GM03348 (cell line): ENCODE measurements around the gene EPHB3.

ENCODE experiments used
- DNase-seq: peaks from one replicate; pipeline ENCODE4 v3.0.0; 2012; ENCODE audit warnings: low spot score

Gene EPHB3

DNA sequence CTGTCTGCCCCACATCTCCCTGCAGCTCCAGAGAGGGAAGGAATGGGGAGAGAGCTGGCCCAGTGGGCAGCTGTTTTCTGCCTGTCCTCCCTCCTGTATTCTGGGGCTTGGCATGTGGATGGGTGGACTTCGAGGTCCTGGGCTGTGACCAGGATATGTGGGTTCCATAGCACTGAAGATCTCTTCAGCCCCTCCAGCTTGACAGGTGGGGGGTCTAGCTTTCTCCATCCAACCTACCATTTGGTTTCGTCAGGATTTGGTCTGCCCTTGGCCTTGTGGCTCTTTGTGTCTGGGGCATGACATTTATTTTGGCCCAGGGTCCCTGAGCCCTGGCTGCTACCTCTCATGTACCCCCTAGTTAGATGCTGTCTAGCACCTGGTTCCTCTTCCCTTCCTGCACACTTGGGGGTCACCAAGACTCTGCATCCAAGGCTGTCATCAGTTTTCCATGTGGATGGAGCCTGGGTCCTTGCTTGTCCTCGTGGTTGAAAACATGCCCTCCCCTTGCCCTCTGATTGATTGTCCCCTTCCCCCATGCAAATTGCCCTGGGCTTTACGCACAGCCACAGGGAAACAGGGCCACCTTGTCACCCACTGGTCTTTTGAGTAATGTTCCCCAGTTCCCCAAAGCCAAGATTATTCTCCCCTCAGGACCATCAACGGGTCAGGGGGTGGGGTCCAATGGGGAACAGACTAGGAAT, 3.2 kb downstream of the EPHB3 start:
- no peak for DNase-seq

GRCh38 chr3:184565421-184566211, 4.0 kb downstream of the EPHB3 start:
- DNase-seq: peak; percentile 89

- no peak for DNase-seq
Observed at GRCh38 chr3:184566441-184567414, 5.1 kb downstream of the EPHB3 start.

DNA sequence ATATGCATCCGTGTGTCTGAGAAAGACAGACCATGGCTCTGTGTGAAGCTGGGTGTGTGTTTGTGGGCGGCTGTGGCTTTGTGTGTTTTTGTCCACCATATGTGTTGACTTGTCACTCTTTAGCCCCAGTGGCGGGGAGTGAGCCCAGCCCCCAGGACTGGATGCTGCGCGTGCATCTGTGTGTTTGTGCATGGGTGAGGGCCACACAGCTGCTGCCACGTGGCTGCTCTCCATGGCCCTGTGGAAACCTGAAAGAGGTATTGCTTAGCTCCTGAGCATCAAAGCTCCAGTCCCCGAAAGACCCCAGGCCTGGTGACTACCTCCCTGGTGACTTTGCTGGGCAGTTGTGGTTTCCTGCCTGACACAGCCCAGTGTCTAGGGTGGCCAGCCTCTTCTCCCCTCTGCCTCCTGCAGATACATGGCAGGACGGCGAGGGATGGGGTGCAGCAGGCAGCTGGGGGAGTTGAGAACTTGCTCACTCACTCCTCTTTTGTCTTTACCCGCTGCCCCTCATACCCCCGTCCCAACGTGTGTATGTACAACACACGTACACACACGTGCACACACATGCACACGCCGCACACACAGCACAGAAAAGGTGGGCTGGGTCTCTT, 6.5 kb downstream of the EPHB3 start:
- DNase-seq: no peak

GRCh38 chr3:184568560-184568923, 7.0 kb downstream of the EPHB3 start:
- no peak for DNase-seq

DNA sequence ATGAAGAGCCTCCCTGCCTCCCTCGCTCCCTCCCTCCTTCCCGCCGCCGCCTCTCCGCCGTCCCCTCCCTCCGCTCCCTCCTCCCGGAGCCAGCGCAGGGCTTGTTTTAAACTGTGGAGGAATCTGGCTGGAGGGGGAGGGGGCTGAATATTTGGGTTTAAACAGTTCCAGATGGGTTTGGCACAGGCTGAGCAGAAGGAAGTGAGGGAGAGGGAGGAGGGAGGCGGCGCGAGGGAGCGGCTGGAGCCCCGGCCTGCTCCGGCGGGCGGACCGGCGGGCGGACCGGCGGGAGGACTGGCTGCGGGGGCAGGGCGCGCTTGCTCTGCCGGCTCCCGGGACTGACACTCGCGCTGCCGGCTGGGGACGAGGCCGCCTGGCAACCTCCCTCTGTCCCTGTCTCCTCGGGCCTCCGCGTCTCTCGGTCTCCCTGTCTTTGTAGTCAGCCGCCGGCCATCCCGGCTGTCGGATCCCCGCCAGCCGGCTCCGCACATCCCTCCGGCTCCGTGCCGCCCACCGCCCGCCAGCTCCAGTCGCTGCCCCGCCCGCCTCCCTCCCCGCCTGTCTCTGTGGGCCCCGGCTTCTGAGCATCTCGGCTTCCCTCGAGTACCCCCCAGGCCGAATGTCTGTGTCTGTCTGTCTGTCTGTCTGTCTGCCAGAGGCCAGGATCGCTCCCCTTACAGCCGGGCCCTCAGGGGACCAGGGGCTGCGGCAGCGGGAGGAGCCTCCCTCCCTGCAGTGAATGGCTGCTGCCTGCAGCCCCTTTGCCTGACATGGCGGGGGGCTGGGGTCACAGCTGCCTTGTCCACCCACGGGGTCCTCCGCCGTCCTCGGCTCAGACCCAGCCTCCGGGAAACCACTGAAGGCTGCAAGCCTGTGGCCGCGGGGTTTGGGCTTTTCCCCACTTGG, 7.6 kb downstream of the EPHB3 start:
- DNase-seq: peak; percentile 96

DNA sequence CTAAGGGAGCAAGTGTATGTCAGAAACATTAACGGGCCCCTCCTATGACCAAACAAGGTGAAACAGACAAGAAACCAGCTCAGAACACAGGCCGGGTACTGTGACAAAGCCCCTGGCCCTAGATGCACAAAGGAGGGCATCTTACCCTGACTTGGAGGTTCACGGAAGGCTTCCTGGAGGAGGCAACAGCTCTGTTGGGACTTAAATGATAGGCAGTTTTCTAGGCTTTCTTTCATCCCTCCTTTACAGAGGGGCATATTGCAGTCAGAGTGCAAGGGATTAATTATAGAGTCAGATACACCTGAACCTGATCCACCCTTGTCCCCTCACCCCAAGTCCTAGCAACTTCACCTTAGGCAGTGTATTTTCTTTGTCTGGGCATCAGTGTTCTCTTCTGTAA, 8.4 kb downstream of the EPHB3 start:
- DNase-seq: no peak

DNA sequence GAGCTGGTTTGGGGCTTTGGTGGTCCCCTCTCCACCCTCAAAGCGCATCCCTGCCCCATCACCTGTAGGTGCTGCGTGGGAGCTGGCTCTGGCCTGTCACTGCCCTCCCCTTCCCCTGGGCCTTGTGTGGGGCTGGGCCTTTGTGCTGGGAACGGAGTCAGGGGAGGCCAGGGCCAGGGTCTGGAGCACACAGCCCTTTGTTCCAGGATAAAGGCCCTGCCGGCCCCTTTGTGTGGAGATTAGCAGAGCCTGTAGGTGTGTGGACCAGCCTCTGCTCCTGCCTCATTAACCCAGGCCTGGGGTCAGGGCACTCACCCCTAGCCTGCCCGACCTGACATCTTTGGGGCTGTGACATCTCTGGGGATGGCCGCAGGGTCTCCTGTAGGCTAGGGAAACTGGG, 8.9 kb downstream of the EPHB3 start:
- DNase-seq: no peak

DNA sequence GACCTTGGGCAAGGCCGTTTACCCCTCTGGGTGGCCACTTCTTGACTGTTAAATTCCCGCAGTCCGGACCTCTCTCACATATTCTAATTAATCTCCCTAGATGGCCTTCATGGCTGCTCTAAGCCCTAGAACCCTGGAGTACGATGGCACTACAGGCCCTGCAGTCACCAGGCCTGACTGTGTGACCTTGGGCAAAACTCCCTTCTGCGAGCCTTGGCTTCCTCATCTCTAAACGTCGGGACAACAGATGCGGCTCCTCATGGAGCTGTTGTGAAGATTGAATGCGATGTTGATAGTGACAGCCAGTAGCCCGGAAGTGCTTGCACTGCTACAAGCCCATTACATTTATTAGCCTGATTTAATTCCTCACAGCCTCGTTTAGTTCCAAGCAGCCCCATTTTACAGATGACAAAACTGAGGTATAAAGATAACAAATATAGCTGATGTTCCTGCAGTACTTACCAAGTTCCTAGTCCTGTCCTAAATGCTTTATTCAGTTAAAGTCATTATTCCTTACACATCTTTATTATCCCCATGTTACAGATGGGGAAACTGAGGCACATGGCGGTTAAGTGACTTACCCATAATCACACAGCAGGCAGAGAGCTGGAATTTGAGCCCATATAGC, 10.3 kb downstream of the EPHB3 start:
- DNase-seq: no peak

GRCh38 chr3:184572633-184573270, 11.2 kb downstream of the EPHB3 start:
- no peak for DNase-seq

DNA sequence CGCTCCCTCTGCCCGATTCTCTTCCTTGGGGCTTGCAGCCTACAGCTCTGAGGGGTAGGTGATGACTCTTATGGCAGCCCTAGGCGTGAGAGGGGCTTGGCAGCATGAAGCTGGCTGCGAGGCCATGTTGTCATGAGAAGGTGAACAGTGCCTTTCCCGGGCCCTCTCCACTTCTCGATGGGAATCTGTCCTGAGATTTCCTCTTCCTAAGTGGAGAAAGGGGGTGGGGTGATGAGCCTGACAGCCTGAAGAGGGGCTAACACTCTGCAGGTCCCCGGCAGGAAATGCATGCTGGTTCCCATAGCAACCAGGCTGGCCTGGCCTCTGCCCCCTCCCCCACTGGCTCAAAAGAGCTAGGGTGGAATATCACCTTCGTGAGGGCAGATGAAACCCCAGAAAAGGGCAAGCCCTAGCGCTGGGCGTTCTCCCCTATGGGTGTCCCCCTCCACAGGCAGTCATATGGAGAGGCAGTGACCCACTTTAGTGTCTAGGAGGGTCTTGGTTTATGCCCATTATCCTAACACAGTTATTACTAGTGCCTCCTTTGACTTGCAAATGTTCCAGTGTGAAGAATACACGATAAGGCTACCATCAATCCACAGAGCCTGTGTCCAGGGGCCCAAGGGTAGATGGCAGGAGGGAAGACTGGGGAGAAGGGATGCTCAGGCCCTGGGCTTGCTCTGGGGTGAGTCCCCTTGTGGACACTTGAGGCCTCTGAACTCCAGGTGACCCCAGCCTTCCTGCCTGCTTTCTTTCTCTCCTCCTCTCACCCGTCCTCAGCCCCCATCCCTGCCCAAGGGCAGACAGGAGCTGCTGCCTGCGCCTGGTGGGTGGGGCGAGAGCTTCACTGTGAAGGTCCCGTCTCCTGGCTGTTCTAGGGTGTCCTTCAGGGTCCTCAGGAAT, 13.2 kb downstream of the EPHB3 start:
- DNase-seq: no peak

GRCh38 chr3:184575701-184576100, 14.1 kb downstream of the EPHB3 start:
- DNase-seq: no peak

- no peak for DNase-seq
Observed at GRCh38 chr3:184576457-184577240, 15.1 kb downstream of the EPHB3 start.

DNA sequence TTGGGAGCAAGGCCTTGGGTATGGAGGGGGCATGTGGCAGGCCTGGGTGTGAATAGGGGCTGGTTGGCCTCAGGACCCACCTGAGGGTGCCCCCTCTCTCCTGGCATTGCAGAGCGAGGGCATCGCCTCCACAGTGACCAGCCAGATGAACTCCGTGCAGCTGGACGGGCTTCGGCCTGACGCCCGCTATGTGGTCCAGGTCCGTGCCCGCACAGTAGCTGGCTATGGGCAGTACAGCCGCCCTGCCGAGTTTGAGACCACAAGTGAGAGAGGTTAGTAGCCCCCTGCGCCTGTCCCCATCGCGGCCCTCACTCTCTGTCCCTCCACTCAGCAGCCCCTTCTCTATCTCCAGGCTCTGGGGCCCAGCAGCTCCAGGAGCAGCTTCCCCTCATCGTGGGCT, 16.0 kb downstream of the EPHB3 start:
- no peak for DNase-seq

DNA sequence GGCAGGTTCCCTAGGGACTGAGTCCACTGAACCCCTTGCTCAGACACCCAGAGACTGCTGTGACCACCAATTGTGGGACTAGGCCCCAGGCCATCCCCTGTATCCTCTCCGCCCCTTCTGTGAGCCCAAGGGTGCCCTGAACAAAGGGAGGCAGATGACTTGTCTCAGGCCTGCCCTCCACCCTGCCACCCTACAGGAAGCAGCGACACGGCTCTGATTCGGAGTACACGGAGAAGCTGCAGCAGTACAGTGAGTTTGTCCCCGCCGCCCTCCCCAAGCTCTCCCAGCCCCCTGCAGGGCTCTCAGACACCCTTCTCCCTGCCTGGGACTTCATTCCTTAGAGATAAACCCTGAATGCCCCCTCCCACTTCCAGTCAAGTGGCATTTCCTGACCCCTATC, 16.6 kb downstream of the EPHB3 start:
- no peak for DNase-seq

DNA sequence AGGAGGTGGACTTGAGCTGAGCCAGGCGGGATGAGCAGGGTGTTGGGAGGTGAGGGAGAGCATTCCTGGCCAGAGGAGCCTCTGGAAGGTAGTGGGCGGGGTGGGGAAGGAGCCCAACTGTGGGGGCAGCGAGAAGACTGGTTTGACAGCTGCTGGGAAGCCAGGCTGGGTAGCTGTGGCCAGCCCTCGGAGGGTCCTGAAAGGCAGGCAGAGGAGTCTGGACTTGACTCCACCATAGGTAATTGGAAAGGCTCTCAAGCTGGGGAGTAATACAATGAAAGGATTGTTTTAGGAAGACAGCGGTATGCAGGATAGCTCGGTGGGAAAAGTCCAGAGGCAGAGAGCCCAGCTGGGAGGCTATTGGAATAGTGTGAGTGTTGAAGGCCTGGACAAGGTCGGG, 17.2 kb downstream of the EPHB3 start:
- DNase-seq: no peak

GRCh38 chr3:184579513-184579912, 17.9 kb downstream of the EPHB3 start:
- DNase-seq: no peak

DNA sequence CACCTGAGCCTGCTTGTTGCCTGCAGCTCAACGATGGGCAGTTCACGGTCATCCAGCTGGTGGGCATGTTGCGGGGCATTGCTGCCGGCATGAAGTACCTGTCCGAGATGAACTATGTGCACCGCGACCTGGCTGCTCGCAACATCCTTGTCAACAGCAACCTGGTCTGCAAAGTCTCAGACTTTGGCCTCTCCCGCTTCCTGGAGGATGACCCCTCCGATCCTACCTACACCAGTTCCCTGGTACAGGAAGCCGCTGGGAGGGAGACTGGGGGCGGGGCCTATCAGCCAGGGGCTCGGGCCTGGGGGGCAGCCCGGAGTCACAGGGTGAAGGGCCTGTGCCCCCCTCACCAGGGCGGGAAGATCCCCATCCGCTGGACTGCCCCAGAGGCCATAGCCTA, 18.8 kb downstream of the EPHB3 start:
- DNase-seq: no peak
